GM23338 (cell line): ENCODE results near the gene SLC30A5. TPM values are rescaled to one million over a fixed set of nuclear protein-coding genes. Genes with fewer than 3 reads are reported as not detected.

Source experiments
- ATAC-seq: fragments of 200-7000 bp; cut with Tn5 transposase; 3 replicates; pipeline ENCODE4 v1.9.1; 2020
- DNase-seq: peaks from one replicate; pipeline ENCODE4 v3.0.0-alpha.2; 2015; ENCODE audit warnings: low spot score
- H2AFZ ChIP-seq: fragments of 200-600 bp; sonication (generic); 2 replicates; pipeline ENCODE4 v1.8.0; 2016; ENCODE audit warnings: antibody characterized with exemption, mild to moderate bottlenecking, moderate library complexity
- H3F3A ChIP-seq: fragments of 200-600 bp; sonication (generic); replicated peaks from 2 replicates; pipeline ENCODE4 v1.8.0; 2017; ENCODE audit warnings: antibody characterized with exemption, mixed run types, low read depth
- H3K27ac ChIP-seq: fragments of 200-600 bp; sonication (generic); 2 replicates; pipeline ENCODE4 v1.6.1; 2016; ENCODE audit warnings: low read depth
- H3K27me3 ChIP-seq: fragments of 200-600 bp; sonication (generic); 2 replicates; pipeline ENCODE4 v1.8.0; 2016; ENCODE audit warnings: mild to moderate bottlenecking, mixed run types, moderate library complexity; ENCODE audit not compliant: insufficient read depth
- H3K36me3 ChIP-seq: fragments of 200-600 bp; sonication (generic); 2 replicates; pipeline ENCODE4 v1.8.0; 2016; ENCODE audit warnings: mild to moderate bottlenecking; ENCODE audit not compliant: insufficient read depth
- H3K4me1 ChIP-seq: fragments of 200-600 bp; sonication (generic); 2 replicates; pipeline ENCODE4 v1.8.0; 2016; ENCODE audit warnings: mild to moderate bottlenecking, moderate library complexity; ENCODE audit not compliant: insufficient read depth
- H3K4me2 ChIP-seq: fragments of 200-600 bp; sonication (generic); 2 replicates; pipeline ENCODE4 v1.7.1; 2017; ENCODE audit warnings: mixed run types
- H3K4me3 ChIP-seq: fragments of 200-600 bp; sonication (generic); 2 replicates; pipeline ENCODE4 v1.6.1; 2016; ENCODE audit warnings: mixed run types
- H3K79me2 ChIP-seq: fragments of 200-600 bp; sonication (generic); replicated peaks from 2 replicates; pipeline ENCODE4 v1.8.0; 2017; ENCODE audit warnings: mild to moderate bottlenecking; ENCODE audit not compliant: insufficient read depth
- H3K9me2 ChIP-seq: fragments of 200-600 bp; sonication (generic); 2 replicates; pipeline ENCODE4 v1.8.0; 2017; ENCODE audit not compliant: insufficient read depth
- H4K20me1 ChIP-seq: fragments of 200-600 bp; sonication (generic); replicated peaks from 2 replicates; pipeline ENCODE4 v1.8.0; 2017; ENCODE audit warnings: mild to moderate bottlenecking; ENCODE audit not compliant: insufficient read depth
- H3K27ac Mint-ChIP-seq: 2 replicates; pipeline ENCODE4 v1.8.0; 2020; ENCODE audit warnings: inconsistent platforms, mild to moderate bottlenecking, moderate library complexity, mixed read lengths
- H3K27me3 Mint-ChIP-seq: 3 replicates; pipeline ENCODE4 v1.8.0; 2022; ENCODE audit warnings: low read depth, mild to moderate bottlenecking, moderate library complexity, mixed read lengths, inconsistent platforms; ENCODE audit not compliant: insufficient read depth, poor library complexity
- H3K36me3 Mint-ChIP-seq: 3 replicates; pipeline ENCODE4 v1.8.0; 2021; ENCODE audit warnings: low read depth, mild to moderate bottlenecking, inconsistent platforms, moderate library complexity, mixed read lengths
- H3K4me1 Mint-ChIP-seq: 3 replicates; pipeline ENCODE4 v1.8.0; 2020; ENCODE audit warnings: mild to moderate bottlenecking, inconsistent platforms, mixed read lengths
- H3K4me3 Mint-ChIP-seq: 3 replicates; pipeline ENCODE4 v1.8.0; 2021; ENCODE audit warnings: moderate library complexity, mild to moderate bottlenecking, inconsistent platforms, mixed read lengths
- H3K9me3 Mint-ChIP-seq: 3 replicates; pipeline ENCODE4 v1.8.0; 2020; ENCODE audit warnings: moderate library complexity, mild to moderate bottlenecking, inconsistent platforms, mixed read lengths
- CREB1 ChIP-seq: fragments of 250-450 bp; sonication (Bioruptor Pico); IDR thresholded peaks from 2 replicates; pipeline ENCODE4 v1.5.0; 2020; ENCODE audit warnings: low read depth, mild to moderate bottlenecking, moderate library complexity
- CTCF ChIP-seq, 2 experiments: fragments of 200-600 bp in 1 of 2; sonication (generic) in 1 of 2; conservative IDR thresholded peaks; 2 replicates each; pipeline versions ENCODE4 v1.5.1 to v1.6.1; 2016 to 2017; ENCODE audit warnings: antibody characterized with exemption in 2 of 2, low read depth in 2 of 2, mild to moderate bottlenecking in 2 of 2, moderate library complexity in 1 of 2
- EZH2 ChIP-seq: fragments of 200-600 bp; sonication (generic); IDR thresholded peaks from one replicate; pipeline ENCODE4 v1.8.0; 2017; ENCODE audit warnings: antibody characterized with exemption, mild to moderate bottlenecking, low read depth; ENCODE audit not compliant: unreplicated experiment
- EZH2phosphoT487 ChIP-seq: fragments of 200-600 bp; sonication (generic); IDR thresholded peaks from one replicate; pipeline ENCODE4 v1.8.1; 2018; ENCODE audit warnings: antibody characterized with exemption; ENCODE audit not compliant: unreplicated experiment
- JUNB ChIP-seq: IDR thresholded peaks from one replicate; pipeline ENCODE4 v1.6.1; 2016; ENCODE audit warnings: antibody characterized with exemption; ENCODE audit not compliant: unreplicated experiment
- NANOG ChIP-seq: IDR thresholded peaks from 2 replicates; pipeline ENCODE4 v1.6.1; 2016; ENCODE audit warnings: antibody characterized with exemption, borderline replicate concordance
- POLR2AphosphoS5 ChIP-seq: IDR thresholded peaks from 2 replicates; pipeline ENCODE4 v1.6.1; 2016; ENCODE audit warnings: antibody characterized with exemption, low read depth
- REST ChIP-seq: IDR thresholded peaks from one replicate; pipeline ENCODE4 v1.6.1; 2018; ENCODE audit warnings: antibody characterized with exemption; ENCODE audit not compliant: unreplicated experiment
- STAT1 ChIP-seq: IDR thresholded peaks from one replicate; pipeline ENCODE4 v1.6.1; 2016; ENCODE audit warnings: antibody characterized with exemption; ENCODE audit not compliant: unreplicated experiment
- ZNF114 ChIP-seq: fragments of 250-450 bp; sonication (Bioruptor Pico); IDR thresholded peaks from 2 replicates; pipeline ENCODE4 v1.5.0; 2020; ENCODE audit warnings: mild to moderate bottlenecking, moderate library complexity
- ZNF331 ChIP-seq: fragments of 250-450 bp; sonication (Bioruptor Pico); IDR thresholded peaks from 2 replicates; pipeline ENCODE4 v1.5.0; 2020; ENCODE audit warnings: low read depth, mild to moderate bottlenecking, moderate library complexity
- polyA plus RNA-seq: library from polyadenylated mRNA; unstranded; fragments of >200 nt; fragmentation: Nextera tagmentation; extraction: Ambion mirVana; gene quantifications from 2 replicates; pipeline ENCODE4 v1.2.1, GENCODE V29; 2016
- total RNA-seq: library from RNA; depleted of rRNA; stranded (reverse); fragments of >200 nt; shearing (Covaris generic); gene quantifications from 2 replicates; pipeline ENCODE4 v1.2.3, GENCODE V29; 2014
- TF ChIP-seq, protein P1 (sequence below): IDR thresholded peaks from 2 replicates; pipeline ENCODE4 v1.6.1; 2016; ENCODE audit warnings: antibody characterized with exemption
- TF ChIP-seq, protein P2 (sequence below): fragments of 250-450 bp; sonication (Bioruptor Pico); IDR thresholded peaks from 2 replicates; pipeline ENCODE4 v1.5.0; 2020; ENCODE audit warnings: mild to moderate bottlenecking, moderate library complexity

SLC30A5 gene
- total and polyA plus RNA-seq, 2 experiments from 2014 or later: 38.2 to 43.2 TPM

DNA sequence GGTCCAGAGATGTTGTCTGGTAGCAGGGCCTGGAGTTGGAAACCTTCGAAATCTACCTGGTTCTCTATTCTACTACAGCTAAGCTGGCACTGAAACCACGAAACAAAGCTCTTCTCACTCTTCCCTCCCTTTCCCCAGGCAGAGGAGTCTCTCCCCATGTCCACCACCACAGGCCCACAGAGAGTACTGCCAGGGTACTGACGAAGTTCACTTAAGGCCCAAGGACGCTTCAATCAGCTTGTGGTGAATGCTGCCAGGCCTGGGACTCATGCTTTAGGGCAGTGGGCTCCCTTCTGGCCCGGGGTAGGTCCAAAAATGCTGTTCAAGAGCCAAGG lies 55.8 kb downstream of the SLC30A5 start:
- no peak overlapping the region for H3K27ac ChIP-seq
- no peaks in the 10 kb centered on the region for H3K36me3 Mint-ChIP-seq
- H3F3A ChIP-seq: no peaks in the 10 kb centered on the region
- H3K27me3 ChIP-seq: no peaks in the 10 kb centered on the region
- no peak overlapping the region for H3K4me3 Mint-ChIP-seq
- H3K36me3 ChIP-seq: no peaks in the 10 kb centered on the region
- H3K9me2 ChIP-seq: no peaks in the 10 kb centered on the region
- no peaks in the 10 kb centered on the region for H4K20me1 ChIP-seq
- no peaks in the 10 kb centered on the region for H3K79me2 ChIP-seq
- no peaks in the 10 kb centered on the region for H3K4me1 ChIP-seq
- DNase-seq: no peak
- ATAC-seq: no peak
- H3K9me3 Mint-ChIP-seq: no peaks in the 10 kb centered on the region; the same call in 2 of the 3 replicates
- no peak overlapping the region for H2AFZ ChIP-seq
- no peak overlapping the region for H3K4me3 ChIP-seq
- TF ChIP-seq, protein P1, sequence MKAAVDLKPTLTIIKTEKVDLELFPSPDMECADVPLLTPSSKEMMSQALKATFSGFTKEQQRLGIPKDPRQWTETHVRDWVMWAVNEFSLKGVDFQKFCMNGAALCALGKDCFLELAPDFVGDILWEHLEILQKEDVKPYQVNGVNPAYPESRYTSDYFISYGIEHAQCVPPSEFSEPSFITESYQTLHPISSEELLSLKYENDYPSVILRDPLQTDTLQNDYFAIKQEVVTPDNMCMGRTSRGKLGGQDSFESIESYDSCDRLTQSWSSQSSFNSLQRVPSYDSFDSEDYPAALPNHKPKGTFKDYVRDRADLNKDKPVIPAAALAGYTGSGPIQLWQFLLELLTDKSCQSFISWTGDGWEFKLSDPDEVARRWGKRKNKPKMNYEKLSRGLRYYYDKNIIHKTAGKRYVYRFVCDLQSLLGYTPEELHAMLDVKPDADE: no peak
- TF ChIP-seq CTCF (conservative IDR thresholded peaks at IDR 0.05; ENCODE audit: low read depth in 2 of 2) (no peak), POLR2AphosphoS5 (no peak), ZNF331 (CRISPR knock-in tag) (no peak), CREB1 (CRISPR knock-in tag) (no peak), REST (no peak), NANOG (no peak), ZNF114 (CRISPR knock-in tag) (no peak), STAT1 (no peak), EZH2phosphoT487 (no peak), JUNB (no peak), EZH2 (no peak)
- TF ChIP-seq, protein P2, sequence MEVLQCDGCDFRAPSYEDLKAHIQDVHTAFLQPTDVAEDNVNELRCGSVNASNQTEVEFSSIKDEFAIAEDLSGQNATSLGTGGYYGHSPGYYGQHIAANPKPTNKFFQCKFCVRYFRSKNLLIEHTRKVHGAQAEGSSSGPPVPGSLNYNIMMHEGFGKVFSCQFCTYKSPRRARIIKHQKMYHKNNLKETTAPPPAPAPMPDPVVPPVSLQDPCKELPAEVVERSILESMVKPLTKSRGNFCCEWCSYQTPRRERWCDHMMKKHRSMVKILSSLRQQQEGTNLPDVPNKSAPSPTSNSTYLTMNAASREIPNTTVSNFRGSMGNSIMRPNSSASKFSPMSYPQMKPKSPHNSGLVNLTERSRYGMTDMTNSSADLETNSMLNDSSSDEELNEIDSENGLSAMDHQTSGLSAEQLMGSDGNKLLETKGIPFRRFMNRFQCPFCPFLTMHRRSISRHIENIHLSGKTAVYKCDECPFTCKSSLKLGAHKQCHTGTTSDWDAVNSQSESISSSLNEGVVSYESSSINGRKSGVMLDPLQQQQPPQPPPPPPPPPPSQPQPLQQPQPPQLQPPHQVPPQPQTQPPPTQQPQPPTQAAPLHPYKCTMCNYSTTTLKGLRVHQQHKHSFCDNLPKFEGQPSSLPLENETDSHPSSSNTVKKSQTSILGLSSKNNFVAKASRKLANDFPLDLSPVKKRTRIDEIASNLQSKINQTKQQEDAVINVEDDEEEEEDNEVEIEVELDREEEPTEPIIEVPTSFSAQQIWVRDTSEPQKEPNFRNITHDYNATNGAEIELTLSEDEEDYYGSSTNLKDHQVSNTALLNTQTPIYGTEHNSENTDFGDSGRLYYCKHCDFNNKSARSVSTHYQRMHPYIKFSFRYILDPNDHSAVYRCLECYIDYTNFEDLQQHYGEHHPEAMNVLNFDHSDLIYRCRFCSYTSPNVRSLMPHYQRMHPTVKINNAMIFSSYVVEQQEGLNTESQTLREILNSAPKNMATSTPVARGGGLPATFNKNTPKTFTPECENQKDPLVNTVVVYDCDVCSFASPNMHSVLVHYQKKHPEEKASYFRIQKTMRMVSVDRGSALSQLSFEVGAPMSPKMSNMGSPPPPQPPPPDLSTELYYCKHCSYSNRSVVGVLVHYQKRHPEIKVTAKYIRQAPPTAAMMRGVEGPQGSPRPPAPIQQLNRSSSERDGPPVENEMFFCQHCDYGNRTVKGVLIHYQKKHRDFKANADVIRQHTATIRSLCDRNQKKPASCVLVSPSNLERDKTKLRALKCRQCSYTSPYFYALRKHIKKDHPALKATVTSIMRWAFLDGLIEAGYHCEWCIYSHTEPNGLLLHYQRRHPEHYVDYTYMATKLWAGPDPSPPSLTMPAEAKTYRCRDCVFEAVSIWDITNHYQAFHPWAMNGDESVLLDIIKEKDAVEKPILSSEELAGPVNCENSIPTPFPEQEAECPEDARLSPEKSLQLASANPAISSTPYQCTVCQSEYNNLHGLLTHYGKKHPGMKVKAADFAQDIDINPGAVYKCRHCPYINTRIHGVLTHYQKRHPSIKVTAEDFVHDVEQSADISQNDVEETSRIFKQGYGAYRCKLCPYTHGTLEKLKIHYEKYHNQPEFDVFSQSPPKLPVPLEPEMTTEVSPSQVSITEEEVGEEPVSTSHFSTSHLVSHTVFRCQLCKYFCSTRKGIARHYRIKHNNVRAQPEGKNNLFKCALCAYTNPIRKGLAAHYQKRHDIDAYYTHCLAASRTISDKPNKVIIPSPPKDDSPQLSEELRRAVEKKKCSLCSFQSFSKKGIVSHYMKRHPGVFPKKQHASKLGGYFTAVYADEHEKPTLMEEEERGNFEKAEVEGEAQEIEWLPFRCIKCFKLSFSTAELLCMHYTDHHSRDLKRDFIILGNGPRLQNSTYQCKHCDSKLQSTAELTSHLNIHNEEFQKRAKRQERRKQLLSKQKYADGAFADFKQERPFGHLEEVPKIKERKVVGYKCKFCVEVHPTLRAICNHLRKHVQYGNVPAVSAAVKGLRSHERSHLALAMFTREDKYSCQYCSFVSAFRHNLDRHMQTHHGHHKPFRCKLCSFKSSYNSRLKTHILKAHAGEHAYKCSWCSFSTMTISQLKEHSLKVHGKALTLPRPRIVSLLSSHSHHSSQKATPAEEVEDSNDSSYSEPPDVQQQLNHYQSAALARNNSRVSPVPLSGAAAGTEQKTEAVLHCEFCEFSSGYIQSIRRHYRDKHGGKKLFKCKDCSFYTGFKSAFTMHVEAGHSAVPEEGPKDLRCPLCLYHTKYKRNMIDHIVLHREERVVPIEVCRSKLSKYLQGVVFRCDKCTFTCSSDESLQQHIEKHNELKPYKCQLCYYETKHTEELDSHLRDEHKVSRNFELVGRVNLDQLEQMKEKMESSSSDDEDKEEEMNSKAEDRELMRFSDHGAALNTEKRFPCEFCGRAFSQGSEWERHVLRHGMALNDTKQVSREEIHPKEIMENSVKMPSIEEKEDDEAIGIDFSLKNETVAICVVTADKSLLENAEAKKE (CRISPR knock-in tag): no peak
- peaks cover 6% of the 10 kb centered on the region for H3K27me3 Mint-ChIP-seq
- H3K27ac Mint-ChIP-seq: no peak overlapping the region
- H3K4me1 Mint-ChIP-seq: no peaks in the 10 kb centered on the region
- no peak overlapping the region for H3K4me2 ChIP-seq
